PC-9 (cell line): Measurements from ENCODE around the gene MCTP1.

Experiments used
- CTCF ChIP-seq: fragments of 200-600 bp; sonication (generic); conservative IDR thresholded peaks from 2 replicates; pipeline ENCODE4 v1.6.1; 2017; ENCODE audit warnings: mixed run types, antibody characterized with exemption, mild to moderate bottlenecking, moderate library complexity
- EZH2 ChIP-seq: fragments of 200-600 bp; sonication (generic); IDR thresholded peaks from 2 replicates; pipeline ENCODE4 v1.8.0; 2017; ENCODE audit warnings: antibody characterized with exemption, low read depth

DNA sequence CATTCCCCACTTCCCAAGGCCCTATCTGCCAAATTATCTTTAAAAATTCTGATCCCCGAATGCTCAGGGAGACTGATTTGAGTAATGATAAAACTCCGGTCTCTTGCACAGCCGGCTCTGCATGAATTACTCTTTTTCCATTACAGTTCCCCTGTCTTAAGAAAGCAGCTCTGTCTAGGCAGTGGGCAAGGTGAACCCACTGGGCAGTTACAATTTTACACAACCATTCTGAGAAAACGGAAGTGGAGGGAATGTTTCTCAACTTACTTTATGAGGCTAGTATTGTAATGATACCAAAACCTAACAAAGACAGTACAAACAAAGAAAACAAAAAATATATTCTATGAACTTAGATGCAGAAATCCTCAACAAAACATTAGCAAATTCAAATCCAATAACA is 100.0 kb downstream of the MCTP1 start:
- TF ChIP-seq EZH2 (no peak), CTCF (no peak)
